GM12873 (cell line): ENCODE results near the gene LOXL4.

ENCODE experiments used
- CTCF ChIP-seq: IDR thresholded peaks from 2 replicates; pipeline ENCODE4 v1.5.1; 2012; ENCODE audit warnings: low read depth, mild to moderate bottlenecking, moderate library complexity, low read length, control low read depth; ENCODE audit not compliant: insufficient read depth; ENCODE audit errors: missing control alignments

The LOXL4 gene

GRCh38 chr10:98294270-98294627 lies 26.3 kb upstream of the LOXL4 start:
- TF ChIP-seq CTCF: no peak

GRCh38 chr10:98293550-98294269 lies 25.7 kb upstream of the LOXL4 start:
- TF ChIP-seq CTCF: no peak

- no peak for TF ChIP-seq CTCF
These were observed 25.0 kb upstream of the LOXL4 start for GRCh38 chr10:98292971-98293370.

- TF ChIP-seq CTCF: no peak
These were observed 21.8 kb upstream of the LOXL4 start for GRCh38 chr10:98289802-98290209.

- TF ChIP-seq CTCF: no peak
These were observed 19.3 kb upstream of the LOXL4 start for GRCh38 chr10:98287321-98287720.

GRCh38 chr10:98286419-98286818 lies 18.4 kb upstream of the LOXL4 start:
- TF ChIP-seq CTCF: no peak

- TF ChIP-seq CTCF: no peak
These were observed 17.4 kb upstream of the LOXL4 start for GRCh38 chr10:98285416-98285815.
